Measurements from ENCODE around the gene MYH9.

GRCh38 chr22:36236388-36237319, 151.1 kb downstream of the MYH9 start:
- TF ChIP-seq POLR2AphosphoS5 (IDR thresholded peaks at IDR 0.05), result no peak
- no peak for TF ChIP-seq CTCF (IDR thresholded peaks at IDR 0.05 in 8 of 11, conservative IDR thresholded peaks at IDR 0.05 in 3 of 11)
- TF ChIP-seq POLR2A (IDR thresholded peaks at IDR 0.05), result no peak

All from spleen (tissue), 7 donors.